HCT116 (cell line): ENCODE results near the gene IST1. TPM values are rescaled to one million over a fixed set of nuclear protein-coding genes. Genes with fewer than 3 reads are reported as not detected.

ENCODE experiments used
- ATAC-seq: fragments of 200-7000 bp; cut with Tn5 transposase; 2 replicates; pipeline ENCODE4 v1.9.1; 2020; ENCODE audit warnings: mild to moderate bottlenecking, moderate library complexity
- BruUV-seq: library from RNA; stranded (reverse); fragments of 400-500 nt; replicated peaks from 2 replicates; lab custom pipeline; 2021; lab: Mats Ljungman, UMichigan
- CTCF ChIA-PET: fragments of 300-600 bp; sonication (Branson Sonifier 250); formaldehyde crosslinking; loops from one replicate; lab custom pipeline; 2021; ENCODE audit warnings: antibody characterized with exemption; lab: Charles Lee
- POLR2A ChIA-PET: fragments of 300-600, 350-600 bp; sonication (Branson Sonifier 250); formaldehyde crosslinking; loops from one replicate; lab custom pipeline; 2021; ENCODE audit warnings: antibody characterized with exemption; lab: Charles Lee
- RAD21 ChIA-PET, 2 experiments: fragments of 300-600 bp; sonication (Branson Sonifier 250); formaldehyde crosslinking; loops; one replicate each; lab custom pipeline; 2023; ENCODE audit warnings: low total read pairs in 2 of 2; ENCODE audit not compliant: uncharacterized antibody in 2 of 2, unreplicated experiment in 2 of 2, low non-redundant PET in 1 of 2; lab: Charles Lee
- DNase-seq: peaks from one replicate; pipeline ENCODE4 v3.0.0-alpha.2; 2010; ENCODE audit warnings: low read depth, low spot score
- H2AFZ ChIP-seq: fragments of 200-600 bp; shearing (Covaris generic), sonication (generic); 2 replicates; pipeline ENCODE4 v1.6.1; 2017; ENCODE audit warnings: low read depth, mixed run types, mixed read lengths, antibody characterized with exemption, low read length; ENCODE audit not compliant: poor library complexity, severe bottlenecking
- H3K27ac ChIP-seq: 2 replicates; pipeline ENCODE4 v1.5.1; 2012; ENCODE audit warnings: low read depth, low read length
- H3K27me3 ChIP-seq: fragments of 200-600 bp; sonication (generic); 2 replicates; pipeline ENCODE4 v1.6.1; 2016; ENCODE audit warnings: mixed run types, low read length, mixed read lengths; ENCODE audit not compliant: insufficient read depth
- H3K36me3 ChIP-seq, 2 experiments: fragments of 200-500 bp in 1 of 2; fragments of 200-600 bp in 1 of 2; sonication (Bioruptor generic) in 1 of 2; sonication (generic) in 1 of 2; 2 replicates each; pipeline versions ENCODE4 v1.5.1 to v1.6.1; 2014 to 2016; ENCODE audit warnings: low read length in 2 of 2, inconsistent platforms in 1 of 2, mixed read lengths in 1 of 2, mixed run types in 1 of 2; ENCODE audit not compliant: insufficient read depth in 2 of 2, control insufficient read depth in 1 of 2
- H3K4me1 ChIP-seq, 2 experiments: fragments of 200-600 bp in 1 of 2; sonication (generic) in 1 of 2; 2 replicates each; pipeline versions ENCODE4 v1.5.1 to v1.6.1; 2012 to 2017; ENCODE audit warnings: low read length in 2 of 2, inconsistent platforms in 1 of 2, mild to moderate bottlenecking in 1 of 2, mixed read lengths in 1 of 2, mixed run types in 1 of 2, moderate library complexity in 1 of 2; ENCODE audit not compliant: insufficient read depth in 2 of 2, control insufficient read depth in 1 of 2
- H3K4me2 ChIP-seq: fragments of 200-600 bp; sonication (generic); 2 replicates; pipeline ENCODE4 v1.6.1; 2017; ENCODE audit warnings: mixed run types, low read length, mixed read lengths
- H3K4me3 ChIP-seq, 2 experiments: fragments of 200-600 bp in 1 of 2; sonication (generic) in 1 of 2; replicated peaks in 1 of 2; 2 replicates each; pipeline ENCODE4 v1.5.1; 2011 to 2016; ENCODE audit warnings: low read length in 2 of 2, control low read depth in 1 of 2, low read depth in 1 of 2, mild to moderate bottlenecking in 1 of 2, mixed read lengths in 1 of 2, mixed run types in 1 of 2
- H3K79me2 ChIP-seq: fragments of 200-600 bp; sonication (generic); 2 replicates; pipeline ENCODE4 v1.6.1; 2017; ENCODE audit warnings: mild to moderate bottlenecking, mixed run types, low read length, moderate library complexity, mixed read lengths; ENCODE audit not compliant: insufficient read depth
- H3K9ac ChIP-seq: fragments of 200-600 bp; sonication (generic); 2 replicates; pipeline ENCODE4 v1.6.1; 2016; ENCODE audit warnings: low read length, mixed read lengths
- H3K9me2 ChIP-seq: fragments of 200-600 bp; sonication (generic), shearing (Covaris generic); 2 replicates; pipeline ENCODE4 v1.6.1; 2017; ENCODE audit warnings: mixed run types, mild to moderate bottlenecking, moderate library complexity; ENCODE audit not compliant: insufficient read depth
- H3K9me3 ChIP-seq, 2 experiments: fragments of 200-500 bp in 1 of 2; fragments of 200-600 bp in 1 of 2; sonication (Bioruptor generic) in 1 of 2; sonication (generic) in 1 of 2; 2 replicates each; pipeline ENCODE4 v1.6.1; 2014 to 2017; ENCODE audit warnings: low read length in 2 of 2, mixed read lengths in 2 of 2, inconsistent platforms in 1 of 2, low read depth in 1 of 2, mild to moderate bottlenecking in 1 of 2, mixed run types in 1 of 2, moderate library complexity in 1 of 2; ENCODE audit not compliant: control insufficient read depth in 1 of 2, insufficient read depth in 1 of 2
- H4K20me1 ChIP-seq: fragments of 200-600 bp; sonication (generic), shearing (Covaris generic); 2 replicates; pipeline ENCODE4 v1.6.1; 2017; ENCODE audit warnings: mixed run types, mild to moderate bottlenecking, moderate library complexity; ENCODE audit not compliant: insufficient read depth
- CBX3 ChIP-seq: IDR thresholded peaks from 2 replicates; pipeline ENCODE4 v1.6.1; 2012; ENCODE audit warnings: low read depth
- CEBPB ChIP-seq: IDR thresholded peaks from 2 replicates; pipeline ENCODE4 v1.6.1; 2012; ENCODE audit warnings: low read depth
- EGR1 ChIP-seq: IDR thresholded peaks from 2 replicates; pipeline ENCODE4 v1.6.1; 2012; ENCODE audit warnings: low read depth
- ELF1 ChIP-seq: IDR thresholded peaks from 2 replicates; pipeline ENCODE4 v1.6.1; 2012; ENCODE audit warnings: low read depth, borderline replicate concordance
- EZH2 ChIP-seq: fragments of 200-600 bp; sonication (generic); IDR thresholded peaks from 2 replicates; pipeline ENCODE4 v1.6.1; 2017; ENCODE audit warnings: antibody characterized with exemption, mixed run types
- EZH2phosphoT487 ChIP-seq: fragments of 200-600 bp; IDR thresholded peaks from 2 replicates; pipeline ENCODE4 v1.6.1; 2018; ENCODE audit warnings: antibody characterized with exemption, borderline replicate concordance
- FOSL1 ChIP-seq: IDR thresholded peaks from 2 replicates; pipeline ENCODE4 v1.6.1; 2012; ENCODE audit warnings: low read depth
- JUND ChIP-seq: IDR thresholded peaks from 2 replicates; pipeline ENCODE4 v1.6.1; 2012
- POLR2A ChIP-seq: IDR thresholded peaks from 2 replicates; pipeline ENCODE4 v1.7.0; 2011; ENCODE audit warnings: borderline replicate concordance; ENCODE audit not compliant: insufficient read depth, insufficient read length; ENCODE audit errors: extremely low read depth
- RAD21 ChIP-seq: IDR thresholded peaks from 2 replicates; pipeline ENCODE4 v1.6.1; 2012; ENCODE audit warnings: low read depth, mild to moderate bottlenecking
- SIN3A ChIP-seq: IDR thresholded peaks from 2 replicates; pipeline ENCODE4 v1.6.1; 2012; ENCODE audit warnings: low read depth
- SP1 ChIP-seq: IDR thresholded peaks from 2 replicates; pipeline ENCODE4 v1.6.1; 2012; ENCODE audit warnings: low read depth
- SRF ChIP-seq: IDR thresholded peaks from 2 replicates; pipeline ENCODE4 v1.6.1; 2012; ENCODE audit warnings: low read depth
- TCF7L2 ChIP-seq: IDR thresholded peaks from 2 replicates; pipeline ENCODE4 v1.7.0; 2011; ENCODE audit warnings: borderline replicate concordance, inconsistent platforms; ENCODE audit not compliant: insufficient read depth, insufficient read length; ENCODE audit errors: extremely low read depth
- YY1 ChIP-seq: IDR thresholded peaks from 2 replicates; pipeline ENCODE4 v1.6.1; 2011; ENCODE audit warnings: low read length, low read depth, moderate library complexity, mild to moderate bottlenecking; ENCODE audit not compliant: insufficient replicate concordance; ENCODE audit errors: extremely low read depth
- ZFX ChIP-seq: fragments of 450-650 bp; IDR thresholded peaks from 2 replicates; pipeline ENCODE4 v1.6.1; 2017
- ZNF274 ChIP-seq: fragments of 200-500 bp; sonication (Bioruptor generic); IDR thresholded peaks from 2 replicates; pipeline ENCODE4 v1.6.1; 2014; ENCODE audit warnings: mild to moderate bottlenecking, low read depth, low read length, inconsistent platforms
- intact Hi-C: fragments of 100-400 bp; cut with micrococcal nuclease; formaldehyde crosslinking; loops from 2 replicates; pipeline ENCODE4 v1.10.0; 2022
- total RNA-seq: library from RNA; stranded (reverse); gene quantifications from one replicate; pipeline ENCODE4 v1.2.1, GENCODE V29; 2021; ENCODE audit not compliant: unreplicated experiment
- TF ChIP-seq, protein P1 (sequence below): IDR thresholded peaks from 2 replicates; pipeline ENCODE4 v1.6.1; 2011; ENCODE audit warnings: mild to moderate bottlenecking, low read length, moderate library complexity; ENCODE audit not compliant: insufficient replicate concordance; ENCODE audit errors: extremely low read depth
- TF ChIP-seq, protein P2 (sequence below): IDR thresholded peaks from 2 replicates; pipeline ENCODE4 v1.6.1; 2012
- TF ChIP-seq, protein P3 (sequence below), 3 experiments: fragments of 200-600 bp in 1 of 3; sonication (generic) in 1 of 3; IDR thresholded peaks in 2 of 3; conservative IDR thresholded peaks in 1 of 3; 2 replicates each; pipeline ENCODE4 v1.5.1; 2012 to 2017; ENCODE audit warnings: low read depth in 2 of 3, low read length in 2 of 3, antibody characterized with exemption in 1 of 3, borderline replicate concordance in 1 of 3, control low read depth in 1 of 3, mild to moderate bottlenecking in 1 of 3, mixed read lengths in 1 of 3, mixed run types in 1 of 3, moderate library complexity in 1 of 3; ENCODE audit not compliant: insufficient read depth in 1 of 3
- TF ChIP-seq, protein P4 (sequence below): IDR thresholded peaks from 2 replicates; pipeline ENCODE4 v1.6.1; 2012

IST1 gene
- total RNA-seq, 1 experiment from 2014 or later: 191 TPM

DNA sequence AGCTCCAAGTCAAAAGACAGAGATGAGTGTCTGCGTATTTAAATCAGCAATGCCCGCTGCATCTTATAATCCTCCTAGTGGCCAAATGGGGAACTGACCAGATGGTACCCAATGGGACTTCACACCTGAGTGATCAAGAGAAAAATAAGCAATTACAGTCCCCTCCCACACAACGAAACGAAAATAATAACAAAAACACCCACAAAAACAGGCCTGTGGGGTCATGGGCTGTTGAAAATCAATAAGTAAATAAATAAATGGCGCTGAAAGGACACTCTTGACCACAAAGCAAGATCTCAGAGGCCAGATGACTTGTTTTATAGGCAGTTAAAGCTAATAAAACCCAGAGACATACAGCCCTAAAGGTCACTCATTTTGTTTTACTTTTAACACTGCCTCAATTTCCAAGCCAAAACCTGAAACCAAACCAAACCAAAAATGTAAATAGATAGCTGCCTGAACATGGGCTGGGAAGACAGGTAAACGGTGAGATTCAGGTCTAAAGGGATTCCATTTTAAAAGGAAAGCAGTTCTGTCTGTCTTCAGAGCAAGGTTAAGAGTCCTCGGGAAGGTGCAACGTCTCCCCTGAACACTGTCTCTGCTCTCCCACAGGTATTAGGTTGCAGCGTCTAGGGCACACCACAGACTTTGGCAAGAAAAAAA, 12.7 kb upstream of the IST1 start:
- H3K9ac ChIP-seq: peak overlapping the region; percentile 64
- no peaks in the 10 kb centered on the region for H3K27me3 ChIP-seq
- ChIA-PET RAD21 (interaction anchor here in 1 of 2 experiments (0.5 kb wide), 1 partner anchor 114 kb away, joined by 3 read pairs; no protein-coding TSS in a partner anchor), POLR2A (interaction anchor here (0.6 to 1.5 kb wide), 5 partner anchors 10 to 1724 kb away, joined by 3 to 4 read pairs (median 3); partner anchors contain the start of genes AP1G1 and IST1), CTCF (interaction anchor here (0.6 to 2.3 kb wide), 16 partner anchors 9 to 271 kb away, joined by 3 to 11 read pairs (median 4); no protein-coding TSS in a partner anchor)
- H4K20me1 ChIP-seq: no peaks in the 10 kb centered on the region
- peak overlapping the region; percentile 61 to 73 for H3K4me3 ChIP-seq
- H3K9me3 ChIP-seq: no peaks in the 10 kb centered on the region
- 0 out of 2 replicates have a peak overlapping the region, but pooled peaks have one; percentile 5 for H3K27ac ChIP-seq
- no peaks in the 10 kb centered on the region; a peak in 1 of 4 replicates for H3K36me3 ChIP-seq
- H3K4me1 ChIP-seq: peaks cover 14 to 18% of the 10 kb centered on the region in 2 experiments
- no peaks in the 10 kb centered on the region for H3K79me2 ChIP-seq
- intact Hi-C loops: loop anchor here (2.0 to 10.0 kb wide), 2 partner anchors 78 to 212 kb away; partner anchors contain the start of genes DHX38 and TXNL4B
- no peak overlapping the region for H2AFZ ChIP-seq
- BruUV-seq: TSS peak; percentile 54
- no peaks in the 10 kb centered on the region for H3K9me2 ChIP-seq
- ATAC-seq (peak; percentile 67), DNase-seq (peak; percentile 72)
- peak overlapping the region; percentile 93 for H3K4me2 ChIP-seq
- TF ChIP-seq SRF (no peak), CBX3 (0 out of 2 replicates have a peak, but pooled peaks have one; percentile 43), SP1 (no peak), FOSL1 (no peak), RAD21 (peak; percentile 50; the same call in 1 of the 2 replicates), TCF7L2 (peak; percentile 48), ZNF274 (no peak), CEBPB (no peak), EZH2 (no peak), JUND (no peak), EGR1 (no peak), ELF1 (no peak), EZH2phosphoT487 (no peak), SIN3A (no peak), POLR2A (no peak), ZFX (no peak), YY1 (peak; percentile 16)
- TF ChIP-seq, protein P1, sequence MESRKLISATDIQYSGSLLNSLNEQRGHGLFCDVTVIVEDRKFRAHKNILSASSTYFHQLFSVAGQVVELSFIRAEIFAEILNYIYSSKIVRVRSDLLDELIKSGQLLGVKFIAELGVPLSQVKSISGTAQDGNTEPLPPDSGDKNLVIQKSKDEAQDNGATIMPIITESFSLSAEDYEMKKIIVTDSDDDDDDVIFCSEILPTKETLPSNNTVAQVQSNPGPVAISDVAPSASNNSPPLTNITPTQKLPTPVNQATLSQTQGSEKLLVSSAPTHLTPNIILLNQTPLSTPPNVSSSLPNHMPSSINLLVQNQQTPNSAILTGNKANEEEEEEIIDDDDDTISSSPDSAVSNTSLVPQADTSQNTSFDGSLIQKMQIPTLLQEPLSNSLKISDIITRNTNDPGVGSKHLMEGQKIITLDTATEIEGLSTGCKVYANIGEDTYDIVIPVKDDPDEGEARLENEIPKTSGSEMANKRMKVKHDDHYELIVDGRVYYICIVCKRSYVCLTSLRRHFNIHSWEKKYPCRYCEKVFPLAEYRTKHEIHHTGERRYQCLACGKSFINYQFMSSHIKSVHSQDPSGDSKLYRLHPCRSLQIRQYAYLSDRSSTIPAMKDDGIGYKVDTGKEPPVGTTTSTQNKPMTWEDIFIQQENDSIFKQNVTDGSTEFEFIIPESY: no peak
- TF ChIP-seq, protein P2, sequence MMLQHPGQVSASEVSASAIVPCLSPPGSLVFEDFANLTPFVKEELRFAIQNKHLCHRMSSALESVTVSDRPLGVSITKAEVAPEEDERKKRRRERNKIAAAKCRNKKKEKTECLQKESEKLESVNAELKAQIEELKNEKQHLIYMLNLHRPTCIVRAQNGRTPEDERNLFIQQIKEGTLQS: no peak
- TF ChIP-seq, protein P3, sequence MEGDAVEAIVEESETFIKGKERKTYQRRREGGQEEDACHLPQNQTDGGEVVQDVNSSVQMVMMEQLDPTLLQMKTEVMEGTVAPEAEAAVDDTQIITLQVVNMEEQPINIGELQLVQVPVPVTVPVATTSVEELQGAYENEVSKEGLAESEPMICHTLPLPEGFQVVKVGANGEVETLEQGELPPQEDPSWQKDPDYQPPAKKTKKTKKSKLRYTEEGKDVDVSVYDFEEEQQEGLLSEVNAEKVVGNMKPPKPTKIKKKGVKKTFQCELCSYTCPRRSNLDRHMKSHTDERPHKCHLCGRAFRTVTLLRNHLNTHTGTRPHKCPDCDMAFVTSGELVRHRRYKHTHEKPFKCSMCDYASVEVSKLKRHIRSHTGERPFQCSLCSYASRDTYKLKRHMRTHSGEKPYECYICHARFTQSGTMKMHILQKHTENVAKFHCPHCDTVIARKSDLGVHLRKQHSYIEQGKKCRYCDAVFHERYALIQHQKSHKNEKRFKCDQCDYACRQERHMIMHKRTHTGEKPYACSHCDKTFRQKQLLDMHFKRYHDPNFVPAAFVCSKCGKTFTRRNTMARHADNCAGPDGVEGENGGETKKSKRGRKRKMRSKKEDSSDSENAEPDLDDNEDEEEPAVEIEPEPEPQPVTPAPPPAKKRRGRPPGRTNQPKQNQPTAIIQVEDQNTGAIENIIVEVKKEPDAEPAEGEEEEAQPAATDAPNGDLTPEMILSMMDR (IDR thresholded peaks at IDR 0.05 in 2 of 3, conservative IDR thresholded peaks at IDR 0.05 in 1 of 3; ENCODE audit: borderline replicate concordance in 1 of 3, insufficient read depth in 1 of 3, low read depth in 2 of 3, low read length in 2 of 3): peak; percentile 50 to 87 (median 86); a peak in 5 of 6 replicates
- TF ChIP-seq, protein P4, sequence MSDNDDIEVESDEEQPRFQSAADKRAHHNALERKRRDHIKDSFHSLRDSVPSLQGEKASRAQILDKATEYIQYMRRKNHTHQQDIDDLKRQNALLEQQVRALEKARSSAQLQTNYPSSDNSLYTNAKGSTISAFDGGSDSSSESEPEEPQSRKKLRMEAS: peak; percentile 17; the same call in 1 of the 2 replicates
